ENCODE results near the gene SPEG. TPM values are rescaled to one million over a fixed set of nuclear protein-coding genes. Genes with fewer than 3 reads are reported as not detected.

The SPEG gene
- total and polyA plus RNA-seq, 4 donors, result 3.7 to 15.6 (median 9.6) TPM

DNA sequence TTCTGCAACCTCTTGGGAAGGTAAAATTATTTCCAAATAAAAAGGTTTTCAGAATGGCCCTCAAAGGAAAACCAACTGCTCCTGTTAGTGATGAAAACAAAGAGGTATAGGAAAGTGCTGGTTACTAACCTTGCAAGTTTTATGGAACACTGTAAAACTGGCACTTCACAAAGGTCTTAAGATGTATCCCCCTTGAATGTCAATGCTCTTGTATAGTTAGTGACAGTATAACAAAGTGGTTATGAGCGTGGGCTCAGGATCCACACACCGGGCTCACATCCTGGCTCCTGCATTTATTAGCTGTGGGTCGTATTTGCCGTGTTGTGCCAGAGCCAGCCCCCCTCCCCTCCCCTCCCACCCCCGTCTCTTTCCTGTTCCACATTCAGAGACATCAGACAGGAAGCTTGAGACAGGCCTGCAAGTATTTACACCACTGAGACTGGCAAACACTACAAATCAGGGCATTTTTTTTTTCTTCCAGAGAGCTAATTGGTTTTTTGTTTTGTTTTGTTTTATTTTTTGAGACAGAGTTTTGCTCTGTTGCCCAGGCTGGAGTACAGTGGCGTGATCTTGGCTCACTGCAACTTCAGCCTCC lies 37.7 kb upstream of the SPEG start:
- no peaks in the 10 kb centered on the region for H3K27me3 ChIP-seq (ENCODE audit: control insufficient read depth in 3 of 3, insufficient read depth in 3 of 3, low read length in 2 of 3)
- no peak overlapping the region for H3K27ac ChIP-seq (ENCODE audit: low read depth in 1 of 2, low read length in 1 of 2)
- H3K4me1 ChIP-seq (ENCODE audit: control insufficient read depth in 5 of 5, insufficient read depth in 5 of 5, low read length in 5 of 5), result peaks cover 0 to 17% (median 0%) of the 10 kb centered on the region in 5 donors
- WGBS, 2 donors, result 28 to 41% methylated on average over 6 of the region's 6 CpGs
- no peak overlapping the region for H3K9ac ChIP-seq (ENCODE audit: insufficient read depth in 1 of 2, low read length in 2 of 2)
- H3K9me3 ChIP-seq (ENCODE audit: control insufficient read depth in 4 of 4, insufficient read depth in 3 of 4, low read length in 3 of 4), result no peaks in the 10 kb centered on the region
- ATAC-seq (ENCODE audit: insufficient read depth, low FRiP score) (no peak), DNase-seq (peak in 1 of 3 donors; percentile 19)
- no peaks in the 10 kb centered on the region for H3K36me3 ChIP-seq (ENCODE audit: control insufficient read depth in 4 of 4, insufficient read depth in 4 of 4, low read length in 4 of 4)
- TF ChIP-seq, protein P1, sequence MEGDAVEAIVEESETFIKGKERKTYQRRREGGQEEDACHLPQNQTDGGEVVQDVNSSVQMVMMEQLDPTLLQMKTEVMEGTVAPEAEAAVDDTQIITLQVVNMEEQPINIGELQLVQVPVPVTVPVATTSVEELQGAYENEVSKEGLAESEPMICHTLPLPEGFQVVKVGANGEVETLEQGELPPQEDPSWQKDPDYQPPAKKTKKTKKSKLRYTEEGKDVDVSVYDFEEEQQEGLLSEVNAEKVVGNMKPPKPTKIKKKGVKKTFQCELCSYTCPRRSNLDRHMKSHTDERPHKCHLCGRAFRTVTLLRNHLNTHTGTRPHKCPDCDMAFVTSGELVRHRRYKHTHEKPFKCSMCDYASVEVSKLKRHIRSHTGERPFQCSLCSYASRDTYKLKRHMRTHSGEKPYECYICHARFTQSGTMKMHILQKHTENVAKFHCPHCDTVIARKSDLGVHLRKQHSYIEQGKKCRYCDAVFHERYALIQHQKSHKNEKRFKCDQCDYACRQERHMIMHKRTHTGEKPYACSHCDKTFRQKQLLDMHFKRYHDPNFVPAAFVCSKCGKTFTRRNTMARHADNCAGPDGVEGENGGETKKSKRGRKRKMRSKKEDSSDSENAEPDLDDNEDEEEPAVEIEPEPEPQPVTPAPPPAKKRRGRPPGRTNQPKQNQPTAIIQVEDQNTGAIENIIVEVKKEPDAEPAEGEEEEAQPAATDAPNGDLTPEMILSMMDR (IDR thresholded peaks at IDR 0.05; ENCODE audit: control extremely low read depth, extremely low read depth), result no peak
- no peak overlapping the region for H3K4me3 ChIP-seq

DNA sequence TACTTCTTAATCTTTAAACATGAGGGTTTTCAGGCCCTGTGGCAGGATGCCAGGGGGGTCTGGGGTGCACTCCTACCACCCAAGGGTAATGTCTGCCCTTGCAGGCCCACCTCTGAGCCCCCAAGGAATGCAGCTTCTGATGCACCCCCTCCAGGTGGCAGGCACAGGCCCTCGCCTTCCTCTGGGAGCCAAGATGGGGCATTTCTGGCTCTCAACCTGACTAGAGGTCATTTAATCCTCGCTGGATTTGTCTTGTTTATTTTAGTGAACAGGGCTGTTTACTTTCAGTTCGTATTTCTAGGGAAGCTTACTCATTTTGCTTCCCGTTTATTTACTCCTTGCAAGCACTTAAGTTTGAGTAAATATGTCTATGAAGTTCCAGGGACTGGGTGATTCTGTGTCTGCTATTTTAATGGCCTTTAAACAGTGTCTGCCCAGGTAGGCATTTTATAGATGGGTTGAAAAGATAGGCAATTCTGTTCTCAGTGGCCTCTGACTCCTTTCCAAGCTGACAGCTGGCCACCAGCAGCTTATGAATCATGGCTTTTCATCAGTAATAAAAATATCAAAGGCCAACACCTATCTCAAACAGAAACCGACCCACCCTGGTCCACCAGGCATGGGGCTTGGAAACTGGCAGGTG lies 35.8 kb upstream of the SPEG start:
- Histone ChIP-seq H3K36me3 (ENCODE audit: control insufficient read depth in 4 of 4, insufficient read depth in 4 of 4, low read length in 4 of 4) (no peaks in the 10 kb centered on the region), H3K27ac (ENCODE audit: low read depth in 1 of 2, low read length in 1 of 2) (peak overlapping the region in 1 of 2 donors; percentile 14), H3K4me1 (ENCODE audit: control insufficient read depth in 5 of 5, insufficient read depth in 5 of 5, low read length in 5 of 5) (peaks cover 0 to 21% (median 0%) of the 10 kb centered on the region in 5 donors), H3K4me3 (no peak overlapping the region), H3K9me3 (ENCODE audit: control insufficient read depth in 4 of 4, insufficient read depth in 3 of 4, low read length in 3 of 4) (no peaks in the 10 kb centered on the region), H3K27me3 (ENCODE audit: control insufficient read depth in 3 of 3, insufficient read depth in 3 of 3, low read length in 2 of 3) (no peaks in the 10 kb centered on the region), H3K9ac (ENCODE audit: insufficient read depth in 1 of 2, low read length in 2 of 2) (no peak overlapping the region)
- no peak for ATAC-seq (ENCODE audit: insufficient read depth, low FRiP score)
- TF ChIP-seq, protein P1 (IDR thresholded peaks at IDR 0.05; ENCODE audit: control extremely low read depth, extremely low read depth), result no peak
- 47 to 70% methylated on average over 5 of the region's 5 CpGs for WGBS, 2 donors
- peak in 2 of 3 donors; percentile 46 to 54 for DNase-seq

DNA sequence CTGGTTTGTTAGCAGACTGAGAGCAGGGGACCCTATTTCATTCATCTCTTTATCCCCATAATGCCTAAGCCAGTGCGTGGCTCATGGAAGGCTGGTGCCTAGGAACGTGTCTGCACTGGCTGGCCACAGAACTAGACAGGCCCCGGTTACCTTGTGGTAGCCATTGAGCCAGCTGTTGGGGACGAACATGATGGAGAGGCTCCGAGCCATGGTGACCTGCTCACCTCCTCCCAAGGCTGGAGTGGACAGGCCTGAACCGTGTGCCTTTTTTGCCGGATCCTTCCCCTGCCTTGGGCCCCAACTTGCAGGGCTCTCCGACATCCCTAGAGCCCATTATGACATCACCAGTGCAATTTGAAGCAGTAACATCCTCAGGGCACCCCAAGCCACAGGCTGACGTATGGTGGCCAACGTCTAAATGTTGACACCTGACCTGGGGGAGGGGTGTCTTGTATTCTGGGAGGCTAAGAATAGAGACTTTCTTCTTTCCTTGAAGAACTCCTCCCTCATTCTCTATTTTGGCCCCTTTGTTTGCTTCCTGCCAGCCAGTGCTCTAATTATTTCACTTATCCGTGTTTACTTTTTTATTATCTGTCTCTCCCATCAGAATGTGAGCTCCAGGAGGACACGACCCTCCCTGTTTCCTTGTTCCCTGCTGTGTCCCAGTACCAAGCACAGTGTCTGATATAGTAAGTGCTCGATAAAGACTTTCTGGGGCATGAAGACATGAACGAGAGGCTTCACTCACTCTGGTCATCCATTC lies 34.7 kb upstream of the SPEG start:
- Histone ChIP-seq H3K27me3 (ENCODE audit: control insufficient read depth in 3 of 3, insufficient read depth in 3 of 3, low read length in 2 of 3) (no peaks in the 10 kb centered on the region), H3K9ac (ENCODE audit: insufficient read depth in 1 of 2, low read length in 2 of 2) (no peak overlapping the region), H3K9me3 (ENCODE audit: control insufficient read depth in 4 of 4, insufficient read depth in 3 of 4, low read length in 3 of 4) (no peaks in the 10 kb centered on the region), H3K4me1 (ENCODE audit: control insufficient read depth in 5 of 5, insufficient read depth in 5 of 5, low read length in 5 of 5) (peaks cover 0 to 21% (median 0%) of the 10 kb centered on the region in 5 donors), H3K27ac (ENCODE audit: low read depth in 1 of 2, low read length in 1 of 2) (no peak overlapping the region), H3K36me3 (ENCODE audit: control insufficient read depth in 4 of 4, insufficient read depth in 4 of 4, low read length in 4 of 4) (no peaks in the 10 kb centered on the region), H3K4me3 (no peak overlapping the region)
- ATAC-seq (ENCODE audit: insufficient read depth, low FRiP score) (no peak), DNase-seq (no peak)
- 65 to 67% methylated on average over 14 of the region's 14 CpGs for WGBS, 2 donors
- TF ChIP-seq, protein P1 (IDR thresholded peaks at IDR 0.05; ENCODE audit: control extremely low read depth, extremely low read depth), result no peak
